Stimulated activated CD4-positive, alpha-beta T cell treated with anti-CD3 and anti-CD28 coated beads, Interleukin-15, amount 100 ng/mL, for 1 hour (primary cell): ENCODE measurements around the gene TAMM41.
"Not testable (repeated sequence)": the region's sequence is repeated elsewhere in the genome, so short reads cannot be mapped to it uniquely, and the experiment has no call there.

Experiments
- DNase-seq, 2 donors: peaks; one replicate each; pipeline ENCODE4 v3.0.0-alpha.2; 2020; ENCODE audit warnings: low read depth in 1 of 2, low spot score in 1 of 2

The TAMM41 gene

GRCh38 chr3:11815111-11815510 lies 31.6 kb downstream of the TAMM41 start:
- no peak for DNase-seq

- no peak for DNase-seq
Observed at GRCh38 chr3:11814663-11815062, 32.0 kb downstream of the TAMM41 start.

- no peak for DNase-seq
Observed at GRCh38 chr3:11810276-11810675, 36.4 kb downstream of the TAMM41 start.

GRCh38 chr3:11808231-11808630 lies 38.5 kb downstream of the TAMM41 start:
- DNase-seq, result no peak

GRCh38 chr3:11807686-11808085 lies 39.0 kb downstream of the TAMM41 start:
- no peak for DNase-seq

DNA sequence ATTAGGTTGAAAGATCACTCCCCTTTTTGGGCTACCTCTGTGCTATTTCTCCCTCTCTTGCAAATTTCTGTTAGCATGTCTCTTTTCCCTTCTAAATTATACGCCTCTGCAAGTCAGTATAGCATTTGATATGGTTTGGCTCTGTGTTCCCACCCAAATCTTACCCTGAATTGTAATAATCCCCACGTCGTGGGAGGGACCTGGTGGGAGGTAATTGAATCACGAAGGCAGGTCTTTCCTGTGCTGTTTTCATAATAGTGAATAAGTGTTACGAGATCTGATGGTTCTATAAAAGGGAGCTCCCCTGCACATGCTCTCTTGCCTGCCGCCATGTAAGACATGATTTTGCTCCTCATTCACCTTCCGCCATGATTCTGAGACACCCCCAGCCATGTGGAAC lies 41.0 kb downstream of the TAMM41 start:
- DNase-seq, result no peak

DNA sequence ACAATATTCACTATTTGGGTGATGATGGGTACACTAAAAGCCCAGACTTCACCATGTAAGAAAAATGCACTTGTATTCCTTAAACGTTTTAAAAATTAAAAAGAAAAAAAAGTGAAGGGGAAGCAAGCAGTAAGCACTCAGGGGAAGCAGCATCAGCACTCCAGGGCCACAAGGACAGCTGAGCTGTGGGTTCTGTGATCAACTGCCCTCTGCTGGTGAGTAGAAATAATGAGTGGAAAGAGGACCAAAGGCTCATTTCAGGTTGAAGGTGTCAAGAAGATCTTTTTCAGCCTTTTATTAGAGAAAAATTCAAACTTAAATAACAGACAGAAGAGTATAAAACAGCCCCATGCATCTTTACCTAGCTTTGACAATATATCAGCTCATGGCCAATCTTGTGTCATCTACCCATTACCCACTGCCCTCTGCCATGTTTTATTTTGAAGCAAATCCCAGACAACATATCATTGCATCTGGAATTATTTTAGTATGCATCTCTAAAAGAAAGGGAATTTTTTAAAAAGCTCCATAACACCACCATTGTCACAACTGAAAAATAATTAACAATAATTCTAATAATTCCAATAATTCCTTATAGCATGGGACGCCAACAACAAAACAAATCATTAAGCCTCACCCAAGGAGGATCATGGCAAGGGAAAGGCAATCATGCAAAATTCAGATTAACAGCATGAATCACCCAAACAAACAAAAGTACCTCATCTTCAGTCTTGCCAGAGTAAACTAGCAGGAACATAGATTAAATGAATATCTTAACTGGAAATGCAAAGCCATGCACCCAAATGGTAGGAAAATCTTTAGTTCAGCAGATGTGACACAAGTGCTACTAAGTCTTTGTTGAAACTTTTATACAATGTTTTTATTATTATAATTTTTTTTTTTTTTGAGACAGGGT lies 42.5 kb downstream of the TAMM41 start:
- DNase-seq, result no peak

GRCh38 chr3:11799791-11800190 lies 46.9 kb downstream of the TAMM41 start:
- DNase-seq, result no peak

DNA sequence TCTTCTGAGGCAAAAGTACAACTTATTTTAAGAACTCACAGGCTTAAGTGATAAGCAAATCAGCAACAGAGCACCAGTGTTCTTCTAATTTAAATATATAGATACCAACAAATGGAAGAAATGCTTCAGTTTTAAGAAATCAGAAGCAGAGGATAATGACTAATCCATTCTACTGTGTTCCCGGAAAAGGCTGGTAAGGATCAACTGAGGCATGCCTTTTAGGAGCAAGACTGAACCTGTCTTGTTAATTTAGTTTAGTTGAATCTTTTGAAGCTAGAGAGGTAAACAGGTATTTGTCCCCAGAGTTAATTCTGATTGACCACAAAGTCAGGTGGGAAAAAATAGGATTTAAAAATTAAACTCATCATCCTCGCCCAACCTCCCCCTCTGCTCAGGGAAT lies 51.8 kb downstream of the TAMM41 start:
- DNase-seq, result no peak

- no peak for DNase-seq
Observed at GRCh38 chr3:11791339-11792200, 55.1 kb downstream of the TAMM41 start.

DNA sequence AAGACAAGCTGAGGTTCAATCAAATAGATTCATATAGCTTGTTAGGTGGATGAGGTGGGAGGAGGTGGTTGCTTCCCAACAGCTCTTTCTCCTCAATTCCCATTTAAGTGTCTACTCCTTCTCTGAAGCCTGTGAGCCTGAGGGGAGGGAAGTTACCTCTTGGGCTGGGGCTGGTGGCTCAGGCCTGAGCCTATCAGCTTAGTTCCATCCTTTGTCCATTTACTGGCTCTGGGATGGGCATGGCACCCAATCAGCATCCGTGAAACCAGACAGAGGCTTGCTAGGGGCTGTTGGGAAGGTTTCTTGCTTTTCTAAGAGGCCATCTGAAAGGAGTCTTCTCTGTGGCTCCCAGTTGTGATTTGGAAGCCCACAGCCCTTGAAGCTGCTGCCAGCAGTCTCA lies 57.3 kb downstream of the TAMM41 start:
- no peak for DNase-seq

DNA sequence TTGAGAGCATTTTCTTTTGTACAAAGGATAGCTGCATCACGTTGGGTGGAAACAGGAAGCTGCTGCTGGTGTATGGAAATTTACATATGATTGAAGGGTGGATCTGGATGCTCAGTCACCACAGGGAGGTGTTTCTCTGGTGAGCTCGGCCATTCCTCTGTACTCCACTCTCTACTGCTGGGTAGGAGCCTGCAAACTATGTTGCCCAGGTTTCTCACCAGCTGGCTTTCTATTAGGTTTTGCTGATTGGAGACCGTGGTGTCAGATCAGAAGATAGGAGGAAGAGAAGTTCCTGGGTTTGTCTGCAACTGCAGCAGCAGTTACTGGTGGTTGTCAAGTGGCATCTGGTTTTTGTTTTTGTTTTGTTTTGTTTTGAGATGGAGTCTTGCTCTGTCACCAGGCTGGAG lies 61.7 kb downstream of the TAMM41 start:
- DNase-seq, result no peak

DNA sequence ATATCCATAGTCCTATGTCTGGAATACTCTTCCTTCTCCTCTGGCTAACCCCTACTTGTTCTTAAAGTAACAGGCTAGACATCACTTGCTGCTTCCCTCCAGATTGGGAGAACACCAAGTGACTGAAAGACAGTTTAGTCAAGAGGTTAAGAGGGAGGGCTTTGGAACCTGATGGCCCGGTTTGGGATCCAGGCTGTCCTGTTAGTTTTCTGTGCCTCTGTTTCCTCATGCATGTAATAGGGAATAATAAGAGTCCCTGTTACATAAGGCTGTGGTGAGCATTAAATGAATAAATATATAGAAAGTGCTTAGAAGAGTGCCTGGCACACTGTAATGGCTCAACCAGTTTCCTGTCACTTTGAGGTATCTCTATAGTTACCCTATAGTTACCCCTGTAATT lies 66.3 kb downstream of the TAMM41 start:
- no peak for DNase-seq

- DNase-seq, result no peak
Observed at GRCh38 chr3:11779626-11780025, 67.1 kb downstream of the TAMM41 start.

- DNase-seq, result no peak
Observed at GRCh38 chr3:11778248-11778647, 68.4 kb downstream of the TAMM41 start.

DNA sequence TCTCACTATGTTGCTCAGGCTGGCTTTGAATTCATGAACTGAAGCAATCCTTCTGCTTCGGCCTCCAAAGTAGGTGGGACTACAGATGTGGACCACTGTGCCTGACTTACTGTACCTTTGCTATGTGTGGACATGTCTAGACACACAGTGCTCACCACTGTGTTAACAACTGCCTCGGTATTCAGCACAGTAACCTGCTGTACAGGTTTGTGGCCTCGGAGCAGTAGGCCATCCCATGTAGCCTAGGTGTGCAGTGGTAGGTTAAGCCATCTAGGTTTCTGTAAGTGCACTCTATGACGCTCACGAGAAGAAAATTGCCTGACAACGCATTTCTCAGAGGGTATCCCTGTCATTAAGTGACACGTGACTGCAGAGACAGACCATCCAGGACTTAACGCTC lies 70.3 kb downstream of the TAMM41 start:
- no peak for DNase-seq

- no peak for DNase-seq
Observed at GRCh38 chr3:11775493-11775892, 71.2 kb downstream of the TAMM41 start.

DNA sequence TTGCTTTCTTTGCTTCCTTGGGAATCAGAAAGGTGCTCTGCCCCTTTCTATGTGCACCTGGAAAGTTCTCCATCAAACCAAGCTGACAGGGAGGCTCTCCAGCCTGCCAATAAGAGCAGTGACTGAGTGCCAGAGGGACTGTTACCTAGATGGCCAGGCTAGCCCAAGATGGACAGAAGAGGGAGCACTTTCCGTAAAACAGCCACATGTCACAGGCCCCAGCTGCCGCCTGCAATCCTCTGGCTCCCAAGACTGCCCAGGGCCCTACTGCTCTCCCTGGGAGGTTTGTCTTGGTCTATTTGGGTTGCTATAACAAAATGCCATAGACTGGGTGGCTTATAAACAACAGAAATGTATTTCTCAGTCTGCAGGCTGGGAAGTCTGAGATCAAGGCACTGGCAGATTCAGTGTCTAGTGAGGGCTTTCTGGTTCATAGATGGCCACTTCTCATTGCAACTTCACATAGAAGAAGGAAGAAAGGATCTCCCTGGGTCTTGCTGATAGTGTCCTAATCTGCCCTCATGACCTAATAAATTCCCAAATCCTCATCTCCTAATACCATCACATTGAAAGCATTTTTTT lies 72.3 kb downstream of the TAMM41 start:
- DNase-seq, result no peak

DNA sequence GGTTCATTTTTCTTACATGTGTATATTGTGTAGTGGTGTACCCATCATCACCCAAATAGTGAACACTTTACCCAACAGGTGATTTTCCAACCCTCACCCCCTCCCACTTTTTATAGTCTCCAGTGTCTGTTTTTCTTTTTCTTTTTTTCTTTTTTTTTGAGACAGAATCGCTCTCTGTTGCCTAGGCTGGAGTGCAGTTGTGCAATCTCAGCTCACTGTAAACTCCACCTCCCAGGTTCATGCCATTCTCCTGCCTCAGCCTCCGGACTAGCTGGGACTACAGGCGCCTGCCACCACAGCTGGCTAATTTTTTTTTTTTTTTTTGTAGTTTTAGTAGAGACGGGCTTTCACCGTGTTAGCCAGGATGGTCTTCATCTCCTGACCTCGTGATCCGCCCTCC lies 74.8 kb downstream of the TAMM41 start:
- not testable (repeated sequence) for DNase-seq

DNA sequence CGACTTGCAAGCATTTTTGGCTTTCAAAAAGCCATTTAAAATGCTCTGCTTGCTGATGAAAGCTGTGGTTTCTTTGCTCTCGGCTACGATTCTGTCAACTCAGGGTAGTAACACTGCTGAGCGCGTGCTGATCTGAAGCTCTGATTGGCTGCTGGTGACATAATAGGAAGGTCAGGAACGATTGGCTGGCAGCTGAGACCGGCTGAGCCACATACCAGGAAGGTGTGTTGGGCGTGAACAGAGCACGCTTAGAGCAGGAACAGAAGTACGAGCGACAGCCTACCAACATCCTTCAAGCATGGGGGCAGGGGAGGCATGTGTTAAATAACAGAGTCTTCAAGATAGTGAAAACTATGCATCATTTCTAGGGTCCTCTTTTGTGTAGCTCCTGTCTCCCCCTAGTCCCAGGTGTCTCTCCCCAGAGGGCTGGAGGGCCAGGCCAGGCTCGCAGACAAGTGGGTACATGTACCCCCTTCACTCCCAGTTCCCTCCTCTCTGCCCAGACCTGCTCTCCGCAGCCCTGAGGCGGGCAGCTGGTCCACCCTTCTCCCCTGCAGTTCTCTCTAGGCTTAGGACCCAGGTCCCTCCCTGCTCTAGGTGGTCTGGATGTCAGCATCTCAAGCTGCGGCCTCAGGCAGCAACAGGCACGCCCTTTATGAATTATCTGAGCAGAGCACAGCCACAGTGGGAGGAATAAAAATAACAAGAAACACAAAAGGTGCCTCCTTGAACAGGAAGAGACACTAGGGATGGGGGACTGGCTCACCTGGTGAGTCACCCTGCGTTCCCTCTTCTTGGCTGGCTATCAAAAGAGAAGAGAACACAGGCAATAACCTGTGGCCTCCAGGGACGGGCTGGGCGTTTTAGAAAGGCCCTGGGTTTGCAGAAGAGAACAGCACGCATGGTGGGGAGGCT lies 76.0 kb downstream of the TAMM41 start:
- peak; percentile 42 to 50 for DNase-seq
